Retinal pigment epithelial cell (primary cell): Measurements from ENCODE around the gene ARHGAP10.

Source experiments
- DNase-seq: peaks from one replicate; pipeline ENCODE4 v3.0.0-alpha.2; 2010; ENCODE audit warnings: low read depth
- H3K4me3 ChIP-seq: 2 replicates; pipeline ENCODE4 v1.5.1; 2011; ENCODE audit warnings: mild to moderate bottlenecking, low read length, control low read depth, moderate library complexity
- TF ChIP-seq, protein P1 (sequence below): conservative IDR thresholded peaks from 2 replicates; pipeline ENCODE4 v1.5.1; 2011; ENCODE audit warnings: low read depth, low read length, control low read depth, inconsistent platforms

ARHGAP10 gene

DNA sequence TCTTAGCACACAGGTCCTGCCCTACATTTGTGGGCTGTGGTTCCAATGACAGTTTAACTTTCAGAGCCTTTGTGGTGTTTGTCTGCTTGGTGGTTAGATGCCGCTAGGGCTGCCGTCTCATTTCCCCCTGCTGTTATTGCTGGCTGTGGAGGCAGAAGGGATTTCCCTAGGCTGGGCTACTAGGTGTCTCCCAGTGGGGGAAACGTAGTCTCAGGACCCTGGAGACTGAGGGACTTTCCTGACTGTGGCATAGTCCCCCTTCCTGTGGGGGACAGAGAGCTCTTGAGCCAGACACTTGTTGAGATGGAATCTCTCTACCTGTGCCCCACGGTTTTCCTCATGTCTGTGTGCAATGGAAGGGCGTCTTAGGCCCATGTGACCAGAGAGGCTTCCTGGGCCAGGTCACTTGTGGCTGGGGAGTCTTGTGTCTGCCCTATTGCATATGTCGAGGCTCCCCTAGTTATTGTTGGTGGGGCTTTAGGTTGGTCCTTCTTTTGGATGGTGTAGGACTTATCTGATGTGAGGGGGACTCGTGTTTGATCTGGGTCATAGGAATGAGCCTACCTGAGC is 68.2 kb downstream of the ARHGAP10 start:
- TF ChIP-seq, protein P1, sequence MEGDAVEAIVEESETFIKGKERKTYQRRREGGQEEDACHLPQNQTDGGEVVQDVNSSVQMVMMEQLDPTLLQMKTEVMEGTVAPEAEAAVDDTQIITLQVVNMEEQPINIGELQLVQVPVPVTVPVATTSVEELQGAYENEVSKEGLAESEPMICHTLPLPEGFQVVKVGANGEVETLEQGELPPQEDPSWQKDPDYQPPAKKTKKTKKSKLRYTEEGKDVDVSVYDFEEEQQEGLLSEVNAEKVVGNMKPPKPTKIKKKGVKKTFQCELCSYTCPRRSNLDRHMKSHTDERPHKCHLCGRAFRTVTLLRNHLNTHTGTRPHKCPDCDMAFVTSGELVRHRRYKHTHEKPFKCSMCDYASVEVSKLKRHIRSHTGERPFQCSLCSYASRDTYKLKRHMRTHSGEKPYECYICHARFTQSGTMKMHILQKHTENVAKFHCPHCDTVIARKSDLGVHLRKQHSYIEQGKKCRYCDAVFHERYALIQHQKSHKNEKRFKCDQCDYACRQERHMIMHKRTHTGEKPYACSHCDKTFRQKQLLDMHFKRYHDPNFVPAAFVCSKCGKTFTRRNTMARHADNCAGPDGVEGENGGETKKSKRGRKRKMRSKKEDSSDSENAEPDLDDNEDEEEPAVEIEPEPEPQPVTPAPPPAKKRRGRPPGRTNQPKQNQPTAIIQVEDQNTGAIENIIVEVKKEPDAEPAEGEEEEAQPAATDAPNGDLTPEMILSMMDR, result no peak
- no peak for DNase-seq
- H3K4me3 ChIP-seq, result no peak overlapping the region

DNA sequence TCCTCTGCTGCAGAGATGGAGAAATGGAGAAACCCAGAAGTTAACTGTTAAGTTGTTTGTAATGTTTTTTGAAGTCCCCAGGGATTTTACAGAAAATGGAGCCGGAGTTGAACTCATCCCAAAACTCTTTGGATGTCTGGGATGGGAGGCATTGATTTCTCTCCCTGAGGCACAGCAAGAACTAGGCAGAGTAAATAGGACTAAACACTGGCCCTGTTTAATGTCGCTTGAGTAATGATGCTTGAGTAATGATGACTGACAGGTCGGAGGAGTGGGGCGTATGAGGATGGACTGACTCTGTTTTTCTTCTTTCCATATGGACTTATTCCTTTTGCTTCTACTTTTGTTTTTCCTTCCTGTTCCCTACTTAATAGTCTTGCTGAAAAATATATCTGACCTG is 69.9 kb downstream of the ARHGAP10 start:
- TF ChIP-seq, protein P1, result no peak
- no peak overlapping the region for H3K4me3 ChIP-seq
- DNase-seq, result no peak

DNA sequence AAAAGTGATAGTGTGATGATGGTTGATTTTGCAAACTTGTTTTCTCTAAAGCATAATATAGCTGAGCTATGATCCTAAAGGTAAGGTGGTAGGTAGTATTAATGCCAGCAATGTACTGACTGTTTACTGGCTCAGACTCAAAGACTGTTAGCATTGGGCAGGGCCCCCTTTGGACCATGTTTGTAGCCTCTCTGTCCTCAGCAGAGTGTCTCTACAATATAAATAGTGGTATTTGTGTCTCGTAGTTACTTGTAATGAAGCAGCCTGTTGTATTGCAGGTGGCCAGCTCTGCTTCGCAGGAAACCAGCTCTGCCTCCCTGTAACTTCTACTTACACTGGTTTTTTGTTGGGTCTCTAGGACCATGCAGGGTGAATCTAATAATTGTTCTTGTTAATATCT is 70.5 kb downstream of the ARHGAP10 start:
- TF ChIP-seq, protein P1, result no peak
- DNase-seq, result no peak
- H3K4me3 ChIP-seq, result no peak overlapping the region

DNA sequence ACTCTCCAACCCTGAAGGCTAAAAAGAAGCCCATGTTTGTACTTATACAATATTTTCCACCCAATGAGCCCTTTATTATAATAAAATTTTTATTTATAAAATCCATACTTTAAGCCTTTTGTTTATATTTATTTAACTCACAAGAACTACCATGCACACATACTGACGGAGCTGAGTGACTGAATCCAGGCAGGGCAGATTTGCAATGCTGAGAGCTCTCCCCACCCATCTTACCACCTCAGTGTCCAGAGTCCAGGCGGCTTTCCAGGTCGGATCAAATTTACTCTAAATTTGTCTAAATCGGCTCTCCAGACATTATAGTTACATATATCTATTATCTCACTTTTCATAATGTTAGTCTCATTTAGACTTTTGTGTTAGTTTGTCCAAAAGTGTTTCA is 74.1 kb downstream of the ARHGAP10 start:
- no peak for DNase-seq
- TF ChIP-seq, protein P1, result no peak
- no peak overlapping the region for H3K4me3 ChIP-seq

DNA sequence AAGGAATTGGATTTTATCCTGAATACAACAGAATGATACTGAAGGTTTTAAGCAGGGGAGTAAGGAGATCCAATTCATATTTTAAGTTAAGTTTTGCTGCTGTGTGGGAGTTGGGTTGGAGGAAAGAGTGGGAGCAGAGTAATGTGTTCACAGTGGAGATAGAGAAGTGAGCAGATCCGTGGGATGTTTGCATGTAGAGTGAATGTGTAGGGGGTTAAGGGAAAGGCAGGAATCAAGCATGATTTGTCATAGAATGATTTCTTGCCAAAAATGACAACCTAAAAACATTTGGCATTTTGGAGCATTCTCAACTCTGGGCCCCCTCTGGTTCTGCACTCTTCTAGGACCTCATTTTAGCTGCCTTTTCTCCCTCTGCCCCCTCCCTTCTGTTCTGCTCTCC is 76.6 kb downstream of the ARHGAP10 start:
- H3K4me3 ChIP-seq, result no peak overlapping the region
- TF ChIP-seq, protein P1, result no peak
- DNase-seq, result no peak

DNA sequence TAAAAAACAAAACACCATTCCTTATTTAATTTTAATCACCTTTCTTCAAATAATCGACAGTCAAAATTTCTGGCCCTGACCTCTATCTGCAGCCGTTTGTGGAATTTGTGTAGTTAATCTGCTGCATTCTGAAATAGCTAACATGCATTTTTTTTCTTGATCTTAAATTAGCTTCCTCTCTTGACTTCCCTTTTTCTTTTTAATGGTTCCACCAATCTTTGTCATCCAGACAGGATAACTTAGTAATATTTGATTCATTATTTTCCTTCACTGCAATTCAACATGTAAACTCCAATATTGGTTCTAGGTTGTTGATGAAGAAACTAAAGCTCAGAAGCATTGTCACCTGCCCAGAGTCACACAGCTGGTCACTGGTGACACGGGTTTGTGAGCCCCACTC is 77.3 kb downstream of the ARHGAP10 start:
- H3K4me3 ChIP-seq, result no peak overlapping the region
- no peak for DNase-seq
- TF ChIP-seq, protein P1, result no peak

DNA sequence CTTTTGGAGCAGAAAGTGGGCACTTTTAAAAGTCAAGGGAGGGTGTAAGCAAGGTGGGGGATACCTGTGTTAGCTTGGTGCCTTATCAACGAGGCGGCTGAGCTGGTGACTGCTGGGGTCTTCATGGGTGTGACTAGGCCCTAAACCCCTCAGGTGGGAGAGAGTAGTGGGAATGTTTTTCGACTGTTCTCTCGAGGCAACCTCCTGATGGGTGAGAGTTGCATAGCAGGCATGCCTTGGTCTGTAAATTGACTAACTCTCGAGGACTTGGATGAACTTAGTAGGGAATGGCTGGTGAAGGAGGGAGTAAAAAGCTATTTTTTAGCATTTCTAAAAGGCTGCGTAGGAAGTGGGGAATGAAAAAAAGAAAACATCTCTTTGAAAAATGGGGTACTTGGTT is 80.0 kb downstream of the ARHGAP10 start:
- DNase-seq, result no peak
- TF ChIP-seq, protein P1, result no peak
- no peak overlapping the region for H3K4me3 ChIP-seq
